H1 (cell line): ENCODE results near the gene SNORC. TPM values are rescaled to one million over a fixed set of nuclear protein-coding genes. Genes with fewer than 3 reads are reported as not detected.

Experiments
- CTCF ChIA-PET: fragments of 300-600 bp; sonication (Branson Sonifier 250); formaldehyde crosslinking; loops from one replicate; lab custom pipeline; 2021; ENCODE audit not compliant: partially characterized antibody; lab: Charles Lee
- POLR2A ChIA-PET: fragments of 300-600 bp; sonication (Branson Sonifier 250); formaldehyde crosslinking; loops from one replicate; lab custom pipeline; 2021; ENCODE audit warnings: inconsistent platforms; ENCODE audit not compliant: partially characterized antibody; lab: Charles Lee
- DNase-seq, 2 experiments: peaks; one replicate each; pipeline versions ENCODE4 v3.0.0 to v3.0.0-alpha.2; 2010 to 2022; ENCODE audit warnings: low spot score in 2 of 2, low read depth in 1 of 2, mixed read lengths in 1 of 2
- FAIRE-seq: peaks from 2 replicates; lab custom pipeline; 2011; peaks lifted over from hg19 to GRCh38; lab: Jason Lieb, UNC
- H2AFZ ChIP-seq: 2 replicates; pipeline ENCODE4 v1.8.1; 2012; ENCODE audit warnings: low read length, inconsistent platforms
- H2AK5ac ChIP-seq: 2 replicates; pipeline ENCODE4 v1.6.1; 2013; ENCODE audit warnings: low read depth, low read length
- H2BK120ac ChIP-seq: replicated peaks from 2 replicates; pipeline ENCODE3; 2013; ENCODE audit warnings: low read depth, low read length, inconsistent platforms
- H2BK12ac ChIP-seq: 2 replicates; pipeline ENCODE4 v1.6.1; 2013; ENCODE audit warnings: low read depth, low read length
- H2BK15ac ChIP-seq: 2 replicates; pipeline ENCODE4 v1.6.1; 2013; ENCODE audit warnings: low read length
- H2BK20ac ChIP-seq: 2 replicates; pipeline ENCODE4 v1.6.1; 2013; ENCODE audit warnings: low read length
- H2BK5ac ChIP-seq: 2 replicates; pipeline ENCODE4 v1.6.1; 2013; ENCODE audit warnings: low read depth, low read length
- H3K14ac ChIP-seq: 2 replicates; pipeline ENCODE4 v1.6.1; 2013; ENCODE audit warnings: inconsistent platforms; ENCODE audit not compliant: insufficient read length
- H3K18ac ChIP-seq: 2 replicates; pipeline ENCODE4 v1.6.1; 2013; ENCODE audit warnings: low read length; ENCODE audit errors: extremely low read depth
- H3K23ac ChIP-seq: 2 replicates; pipeline ENCODE4 v1.6.1; 2013; ENCODE audit warnings: inconsistent platforms; ENCODE audit not compliant: insufficient read length
- H3K23me2 ChIP-seq: 2 replicates; pipeline ENCODE4 v1.6.1; 2013; ENCODE audit warnings: low read depth, low read length
- H3K27ac ChIP-seq: 2 replicates; pipeline ENCODE4 v1.6.1; 2011; ENCODE audit warnings: low read depth, low read length, inconsistent platforms
- H3K27me3 ChIP-seq, 4 experiments: replicated peaks in 1 of 4; 1 replicate in 1 of 4; 2 replicates in 3 of 4; pipeline versions ENCODE4 v1.6.1 to v1.8.1; 2011 to 2013; ENCODE audit warnings: low read length in 3 of 4, mild to moderate bottlenecking in 3 of 4, inconsistent platforms in 2 of 4, mixed read lengths in 2 of 4, moderate library complexity in 1 of 4; ENCODE audit not compliant: control insufficient read depth in 3 of 4, insufficient read depth in 3 of 4; ENCODE audit errors: extremely low read depth in 1 of 4
- H3K36me3 ChIP-seq, 4 experiments: 2 replicates each; pipeline versions ENCODE4 v1.6.1 to v1.8.1; 2011 to 2013; ENCODE audit warnings: mild to moderate bottlenecking in 4 of 4, low read length in 3 of 4, moderate library complexity in 2 of 4, control low read depth in 1 of 4, inconsistent platforms in 1 of 4; ENCODE audit not compliant: insufficient read depth in 4 of 4, control insufficient read depth in 2 of 4
- H3K4ac ChIP-seq: replicated peaks from 2 replicates; pipeline ENCODE3; 2013; ENCODE audit warnings: low read length, low read depth, mixed read lengths, inconsistent platforms; ENCODE audit not compliant: insufficient read length
- H3K4me1 ChIP-seq, 4 experiments: replicated peaks in 1 of 4; 1 replicate in 1 of 4; 2 replicates in 3 of 4; pipeline versions ENCODE4 v1.6.1 to v1.8.1; 2011 to 2013; ENCODE audit warnings: low read length in 3 of 4, inconsistent platforms in 2 of 4, mixed read lengths in 1 of 4; ENCODE audit not compliant: insufficient read depth in 4 of 4, control insufficient read depth in 3 of 4
- H3K4me2 ChIP-seq, 2 experiments: 2 replicates each; pipeline versions ENCODE4 v1.6.1 to v1.8.1; 2011 to 2013; ENCODE audit warnings: low read depth in 2 of 2, low read length in 2 of 2, control low read depth in 1 of 2, inconsistent platforms in 1 of 2, mild to moderate bottlenecking in 1 of 2; ENCODE audit not compliant: insufficient read depth in 1 of 2
- H3K4me3 ChIP-seq, 4 experiments: fragments of 200-600, 300-600 bp in 1 of 4; sonication (generic), shearing (Covaris generic), sonication (Bioruptor Twin) in 1 of 4; 2 replicates each; pipeline versions ENCODE4 v1.5.1 to v1.8.1; 2011 to 2016; ENCODE audit warnings: low read length in 4 of 4, low read depth in 3 of 4, control low read depth in 2 of 4, inconsistent platforms in 2 of 4, mild to moderate bottlenecking in 2 of 4, mixed read lengths in 1 of 4, moderate library complexity in 1 of 4; ENCODE audit not compliant: insufficient read depth in 2 of 4; ENCODE audit errors: extremely low read depth in 1 of 4
- H3K56ac ChIP-seq: replicated peaks from 2 replicates; pipeline ENCODE3; 2013; ENCODE audit warnings: low read depth, mild to moderate bottlenecking, mixed read lengths, low read length, inconsistent platforms; ENCODE audit not compliant: insufficient read length
- H3K79me1 ChIP-seq: 2 replicates; pipeline ENCODE4 v1.6.1; 2013; ENCODE audit warnings: low read depth, low read length, control low read depth
- H3K79me2 ChIP-seq, 2 experiments: 2 replicates each; pipeline versions ENCODE4 v1.6.1 to v1.8.1; 2012 to 2013; ENCODE audit warnings: low read length in 2 of 2, mild to moderate bottlenecking in 2 of 2, inconsistent platforms in 1 of 2; ENCODE audit not compliant: insufficient read depth in 2 of 2, control insufficient read depth in 1 of 2
- H3K9ac ChIP-seq, 4 experiments: replicated peaks in 1 of 4; 1 replicate in 1 of 4; 2 replicates in 3 of 4; pipeline versions ENCODE4 v1.6.1 to v1.8.1; 2011 to 2013; ENCODE audit warnings: low read depth in 3 of 4, low read length in 3 of 4, control low read depth in 2 of 4, mild to moderate bottlenecking in 2 of 4, moderate library complexity in 2 of 4, inconsistent platforms in 1 of 4; ENCODE audit errors: extremely low read depth in 1 of 4
- H3K9me3 ChIP-seq, 2 experiments: 2 replicates each; pipeline versions ENCODE4 v1.6.1 to v1.8.1; 2012 to 2013; ENCODE audit warnings: mild to moderate bottlenecking in 2 of 2, moderate library complexity in 2 of 2, control low read depth in 1 of 2, inconsistent platforms in 1 of 2, low read depth in 1 of 2, low read length in 1 of 2, mixed read lengths in 1 of 2; ENCODE audit not compliant: insufficient read depth in 2 of 2
- H4K20me1 ChIP-seq, 2 experiments: replicated peaks in 1 of 2; 2 replicates each; pipeline versions ENCODE3 to v1.8.1; 2011 to 2013; ENCODE audit warnings: inconsistent platforms in 2 of 2, low read length in 2 of 2, mild to moderate bottlenecking in 1 of 2; ENCODE audit not compliant: insufficient read depth in 2 of 2, control insufficient read depth in 1 of 2
- H4K5ac ChIP-seq: 2 replicates; pipeline ENCODE4 v1.6.1; 2013; ENCODE audit warnings: low read length, low read depth, mixed read lengths, inconsistent platforms; ENCODE audit not compliant: insufficient read length
- H4K8ac ChIP-seq: 2 replicates; pipeline ENCODE4 v1.8.0; 2013; ENCODE audit warnings: mild to moderate bottlenecking, moderate library complexity, low read length, inconsistent platforms; ENCODE audit not compliant: insufficient read depth; ENCODE audit errors: extremely low read depth
- H4K91ac ChIP-seq: replicated peaks from 2 replicates; pipeline ENCODE3; 2013; ENCODE audit warnings: low read length, mixed read lengths, inconsistent platforms; ENCODE audit not compliant: insufficient read length
- CEBPB ChIP-seq: IDR thresholded peaks from 2 replicates; pipeline ENCODE4 v1.6.1; 2012; ENCODE audit warnings: low read depth, low read length
- CHD2 ChIP-seq: IDR thresholded peaks from 2 replicates; pipeline ENCODE4 v1.6.1; 2012; ENCODE audit warnings: low read length, improper control_type of control experiment
- CTCF ChIP-seq, 3 experiments: IDR thresholded peaks; 1 replicate in 2 of 3; 2 replicates in 1 of 3; pipeline versions ENCODE4 v1.5.1 to v1.6.1; 2011; ENCODE audit warnings: low read length in 3 of 3, mild to moderate bottlenecking in 3 of 3, inconsistent platforms in 2 of 3, low read depth in 1 of 3, moderate library complexity in 1 of 3; ENCODE audit not compliant: insufficient read depth in 1 of 3; ENCODE audit errors: control extremely low read depth in 1 of 3
- GTF2F1 ChIP-seq: IDR thresholded peaks from 2 replicates; pipeline ENCODE4 v1.6.1; 2012; ENCODE audit warnings: low read depth, low read length, improper control_type of control experiment, borderline replicate concordance
- JUND ChIP-seq: IDR thresholded peaks from 2 replicates; pipeline ENCODE4 v1.6.1; 2011; ENCODE audit warnings: mild to moderate bottlenecking, improper control_type of control experiment, low read length
- POU5F1 ChIP-seq: IDR thresholded peaks from 2 replicates; pipeline ENCODE4 v1.6.1; 2011; ENCODE audit warnings: low read depth, mild to moderate bottlenecking, low read length, moderate library complexity
- SIN3A ChIP-seq, 2 experiments: IDR thresholded peaks in 1 of 2; conservative IDR thresholded peaks in 1 of 2; 2 replicates each; pipeline ENCODE4 v1.6.1; 2011 to 2012; ENCODE audit warnings: low read length in 2 of 2, improper control_type of control experiment in 1 of 2, low read depth in 1 of 2, mild to moderate bottlenecking in 1 of 2
- SP2 ChIP-seq: IDR thresholded peaks from 2 replicates; pipeline ENCODE4 v1.6.1; 2012; ENCODE audit warnings: mild to moderate bottlenecking, low read length, inconsistent platforms
- WGBS, 2 experiments: shearing (Covaris generic) in 1 of 2; methylation state at CpG; one replicate each; pipeline versions ENCODE4 v1.1.6 to v1.1.7; 2013 to 2015; ENCODE audit warnings: low lambda C conversion rate in 2 of 2, mixed read lengths in 2 of 2, inconsistent platforms in 1 of 2, low coverage in 1 of 2, missing lambda C conversion rate in 1 of 2; ENCODE audit not compliant: insufficient replicate concordance in 2 of 2, insufficient coverage in 1 of 2, insufficient read length in 1 of 2; ENCODE audit errors: extremely low coverage in 1 of 2, missing lambda C conversion rate in 1 of 2; 5-methylcytosine and 5-hydroxymethylcytosine counted together
- polyA plus RNA-seq, 7 experiments: library from polyadenylated mRNA; depleted of rRNA in 3 of 7; stranded (reverse) in 5 of 7; unstranded in 2 of 7; fragments of >200 nt in 5 of 7; fragments of 200-250 nt in 2 of 7; gene quantifications; 1 replicate in 5 of 7; 2 replicates in 1 of 7; 4 replicates in 1 of 7; pipeline versions ENCODE4 v1.2.1 to v1.2.3, GENCODE V29; 2011 to 2013; ENCODE audit warnings: missing spikeins in 2 of 7, mixed read lengths in 2 of 7
- total RNA-seq: library from RNA; stranded (reverse); fragmentation: NEBNext Ultra II Directional; extraction: Animal tissue kit (Norgen Biotek cat#: 25700); gene quantifications from 2 replicates; pipeline ENCODE4 v1.2.1, GENCODE V29; 2021
- TF ChIP-seq, protein P1 (sequence below): IDR thresholded peaks from 2 replicates; pipeline ENCODE4 v1.6.1; 2012; ENCODE audit warnings: inconsistent platforms

Gene SNORC
- total and polyA plus RNA-seq, 2 of the 8 experiments (the other 6 are each of a cell fraction or from before 2014, with no cell fraction given), result 1.6 to 1.8 TPM

- no peak overlapping the region for H3K27ac ChIP-seq
- CTCF ChIA-PET, result interaction anchor here (1.1 to 3.7 kb wide), 4 partner anchors 18 to 367 kb away, joined by 3 to 12 read pairs (median 4); partner anchors contain the start of gene ATG16L1
- no peaks in the 10 kb centered on the region for H3K79me1 ChIP-seq
- no peak overlapping the region for H2AFZ ChIP-seq
- no peak overlapping the region for H3K4me3 ChIP-seq
- no peak overlapping the region for H4K8ac ChIP-seq
- H3K9ac ChIP-seq, result no peak overlapping the region
- no peaks in the 10 kb centered on the region for H3K79me2 ChIP-seq
- no peak overlapping the region; the same call in 1 of the 2 replicates for H2BK5ac ChIP-seq
- H3K23ac ChIP-seq, result no peak overlapping the region
- no peak overlapping the region for H2BK120ac ChIP-seq
- WGBS, 2 experiments, result 91% methylated on average over 25 of the region's 25 CpGs; no CpG with 5 or more reads in 1 of the 2 experiments
- no peak overlapping the region for H3K56ac ChIP-seq
- no peak overlapping the region for H4K5ac ChIP-seq
- H2BK12ac ChIP-seq, result no peak overlapping the region
- TF ChIP-seq JUND (no peak), SIN3A (conservative IDR thresholded peaks at IDR 0.05 in 1 of 2, IDR thresholded peaks at IDR 0.05 in 1 of 2; ENCODE audit: low read depth in 1 of 2, low read length in 2 of 2) (no peak), CEBPB (no peak), SP2 (no peak), GTF2F1 (no peak), POU5F1 (no peak), CTCF (IDR thresholded peaks at IDR 0.05; ENCODE audit: control extremely low read depth in 1 of 3, insufficient read depth in 1 of 3, low read depth in 1 of 3, low read length in 3 of 3) (no peak), CHD2 (no peak)
- TF ChIP-seq, protein P1, sequence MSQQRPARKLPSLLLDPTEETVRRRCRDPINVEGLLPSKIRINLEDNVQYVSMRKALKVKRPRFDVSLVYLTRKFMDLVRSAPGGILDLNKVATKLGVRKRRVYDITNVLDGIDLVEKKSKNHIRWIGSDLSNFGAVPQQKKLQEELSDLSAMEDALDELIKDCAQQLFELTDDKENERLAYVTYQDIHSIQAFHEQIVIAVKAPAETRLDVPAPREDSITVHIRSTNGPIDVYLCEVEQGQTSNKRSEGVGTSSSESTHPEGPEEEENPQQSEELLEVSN, result no peak
- H4K20me1 ChIP-seq, result peaks cover 0 to 8% of the 10 kb centered on the region in 2 experiments
- H3K4ac ChIP-seq, result no peak overlapping the region
- H3K4me1 ChIP-seq, result peaks cover 0 to 5% (median 2%) of the 10 kb centered on the region in 4 experiments; a peak in 4 of 7 replicates
- no peak overlapping the region for H3K4me2 ChIP-seq
- no peaks in the 10 kb centered on the region for H3K9me3 ChIP-seq
- H2BK15ac ChIP-seq, result no peak overlapping the region
- no peak overlapping the region for H2AK5ac ChIP-seq
- H3K18ac ChIP-seq, result no peak overlapping the region
- no peaks in the 10 kb centered on the region; a peak in 1 of 8 replicates for H3K36me3 ChIP-seq
- H3K23me2 ChIP-seq, result peaks cover 5% of the 10 kb centered on the region
- H4K91ac ChIP-seq, result no peak overlapping the region
- H2BK20ac ChIP-seq, result no peak overlapping the region
- no peaks in the 10 kb centered on the region for H3K27me3 ChIP-seq
- DNase-seq (no peak), FAIRE-seq (no peak)
- POLR2A ChIA-PET, result interaction anchor here (1.4 kb wide), 1 partner anchor 13 kb away, joined by 4 read pairs; no protein-coding TSS in a partner anchor
- no peak overlapping the region for H3K14ac ChIP-seq
Measured at GRCh38 chr2:232885264-232885961, 15.3 kb downstream of the SNORC start.
